H9 (cell line): ENCODE results near the gene SRRM3. TPM values are rescaled to one million over a fixed set of nuclear protein-coding genes. Genes with fewer than 3 reads are reported as not detected.
A peak's percentile ranks its signal among the peaks of the same experiment; 100 is the strongest.
"Not testable (repeated sequence)": the region's sequence is repeated elsewhere in the genome, so short reads cannot be mapped to it uniquely, and the experiment has no call there.

Experiments used
- DNase-seq: peaks from one replicate; pipeline ENCODE4 v3.0.0-alpha.2; 2017
- H2AFZ ChIP-seq: one replicate; pipeline ENCODE4 v1.6.1; 2013; ENCODE audit warnings: mild to moderate bottlenecking, low read length, control low read depth, moderate library complexity
- H2AK5ac ChIP-seq: 2 replicates; pipeline ENCODE4 v1.6.1; 2013; ENCODE audit warnings: low read length, control low read depth, mixed read lengths; ENCODE audit not compliant: insufficient read length
- H2BK120ac ChIP-seq: one replicate; pipeline ENCODE4 v1.6.1; 2013; ENCODE audit warnings: low read depth, mild to moderate bottlenecking, low read length, control low read depth, inconsistent platforms; ENCODE audit not compliant: poor library complexity, severe bottlenecking
- H2BK12ac ChIP-seq: 2 replicates; pipeline ENCODE4 v1.6.1; 2013; ENCODE audit warnings: low read length, control low read depth, mixed read lengths, low read depth; ENCODE audit not compliant: insufficient read length
- H2BK15ac ChIP-seq: 2 replicates; pipeline ENCODE4 v1.6.1; 2013; ENCODE audit warnings: low read depth, low read length, control low read depth
- H2BK20ac ChIP-seq: one replicate; pipeline ENCODE4 v1.6.1; 2013; ENCODE audit warnings: low read depth, mild to moderate bottlenecking, low read length, control low read depth, inconsistent platforms; ENCODE audit not compliant: poor library complexity, severe bottlenecking
- H2BK5ac ChIP-seq: 2 replicates; pipeline ENCODE4 v1.6.1; 2013; ENCODE audit warnings: low read length, control low read depth, mixed read lengths; ENCODE audit not compliant: insufficient read length
- H3K14ac ChIP-seq: 2 replicates; pipeline ENCODE4 v1.6.1; 2013; ENCODE audit warnings: low read length, control low read depth; ENCODE audit not compliant: insufficient read depth
- H3K18ac ChIP-seq: 2 replicates; pipeline ENCODE4 v1.6.1; 2013; ENCODE audit warnings: low read depth, mild to moderate bottlenecking, mixed read lengths, low read length, control low read depth; ENCODE audit not compliant: insufficient read length
- H3K23ac ChIP-seq: 2 replicates; pipeline ENCODE4 v1.6.1; 2013; ENCODE audit warnings: low read length, control low read depth, mixed read lengths, low read depth; ENCODE audit not compliant: insufficient read length
- H3K23me2 ChIP-seq: 2 replicates; pipeline ENCODE4 v1.6.1; 2013; ENCODE audit warnings: low read depth, mild to moderate bottlenecking, mixed read lengths, low read length, control low read depth; ENCODE audit not compliant: insufficient read length, poor library complexity, severe bottlenecking
- H3K27ac ChIP-seq: 2 replicates; pipeline ENCODE4 v1.5.1; 2013; ENCODE audit warnings: low read length, control low read depth, mixed read lengths, low read depth; ENCODE audit not compliant: insufficient read length
- H3K27me3 ChIP-seq: 2 replicates; pipeline ENCODE4 v1.6.1; 2013; ENCODE audit warnings: low read length, control low read depth, inconsistent platforms; ENCODE audit not compliant: insufficient read depth
- H3K4ac ChIP-seq: 2 replicates; pipeline ENCODE4 v1.6.1; 2013; ENCODE audit warnings: low read depth, mild to moderate bottlenecking, control low read depth, inconsistent platforms, low read length, moderate library complexity
- H3K4me1 ChIP-seq: 2 replicates; pipeline ENCODE4 v1.6.1; 2013; ENCODE audit warnings: low read length, control low read depth, inconsistent platforms; ENCODE audit not compliant: insufficient read depth
- H3K4me2 ChIP-seq: 2 replicates; pipeline ENCODE4 v1.6.1; 2013; ENCODE audit warnings: low read length, control low read depth, mixed read lengths; ENCODE audit not compliant: insufficient read length, insufficient read depth
- H3K56ac ChIP-seq: 2 replicates; pipeline ENCODE4 v1.6.1; 2013; ENCODE audit warnings: low read depth, mild to moderate bottlenecking, mixed read lengths, low read length, control low read depth; ENCODE audit not compliant: insufficient read length
- H3K79me1 ChIP-seq: 2 replicates; pipeline ENCODE4 v1.6.1; 2013; ENCODE audit warnings: low read depth, mild to moderate bottlenecking, moderate library complexity, low read length, control low read depth, inconsistent platforms; ENCODE audit not compliant: insufficient read depth, poor library complexity, severe bottlenecking
- H3K79me2 ChIP-seq: 2 replicates; pipeline ENCODE4 v1.6.1; 2013; ENCODE audit warnings: low read length, control low read depth, inconsistent platforms; ENCODE audit not compliant: insufficient read depth
- H3K9ac ChIP-seq: 2 replicates; pipeline ENCODE4 v1.6.1; 2013; ENCODE audit warnings: low read length, control low read depth, mixed read lengths; ENCODE audit not compliant: insufficient read length; ENCODE audit errors: extremely low read depth
- H3K9me3 ChIP-seq: one replicate; pipeline ENCODE4 v1.6.1; 2013; ENCODE audit warnings: low read depth, low read length, inconsistent platforms; ENCODE audit not compliant: control insufficient read depth
- H3T11ph ChIP-seq: one replicate; pipeline ENCODE4 v1.6.1; 2013; ENCODE audit warnings: mild to moderate bottlenecking, low read length, control low read depth, inconsistent platforms
- H4K20me1 ChIP-seq: one replicate; pipeline ENCODE4 v1.6.1; 2013; ENCODE audit not compliant: control insufficient read depth, insufficient read length, insufficient read depth
- H4K5ac ChIP-seq: 2 replicates; pipeline ENCODE4 v1.6.1; 2013; ENCODE audit warnings: low read depth, mild to moderate bottlenecking, mixed read lengths, low read length, control low read depth; ENCODE audit not compliant: insufficient read length
- H4K8ac ChIP-seq: replicated peaks from 2 replicates; pipeline ENCODE4 v1.6.1; 2013; ENCODE audit warnings: low read length, control low read depth, mixed read lengths, low read depth; ENCODE audit not compliant: insufficient read length
- H4K91ac ChIP-seq: 2 replicates; pipeline ENCODE4 v1.6.1; 2013; ENCODE audit warnings: low read depth, mild to moderate bottlenecking, moderate library complexity, mixed read lengths, low read length, control low read depth; ENCODE audit not compliant: insufficient read length
- H3K27ac Mint-ChIP-seq, 3 experiments: 2 replicates in 2 of 3; 3 replicates in 1 of 3; pipeline ENCODE4 v1.8.0; 2020 to 2021; ENCODE audit warnings: mixed read lengths in 3 of 3, mild to moderate bottlenecking in 1 of 3, moderate library complexity in 1 of 3
- H3K27me3 Mint-ChIP-seq: 2 replicates; pipeline ENCODE4 v1.8.0; 2021; ENCODE audit warnings: low read depth, mild to moderate bottlenecking, moderate library complexity, mixed read lengths
- H3K36me3 Mint-ChIP-seq, 3 experiments: 2 replicates in 2 of 3; 3 replicates in 1 of 3; pipeline ENCODE4 v1.8.0; 2020 to 2021; ENCODE audit warnings: low read depth in 3 of 3, mixed read lengths in 3 of 3; ENCODE audit not compliant: insufficient read depth in 1 of 3
- H3K4me1 Mint-ChIP-seq, 2 experiments: 2 replicates each; pipeline ENCODE4 v1.8.0; 2020; ENCODE audit warnings: mixed read lengths in 2 of 2
- H3K4me3 Mint-ChIP-seq, 2 experiments: 2 replicates in 1 of 2; 3 replicates in 1 of 2; pipeline ENCODE4 v1.8.0; 2020 to 2021; ENCODE audit warnings: mild to moderate bottlenecking in 2 of 2, mixed read lengths in 2 of 2, moderate library complexity in 1 of 2
- H3K9me3 Mint-ChIP-seq, 2 experiments: 2 replicates in 1 of 2; 3 replicates in 1 of 2; pipeline ENCODE4 v1.8.0; 2020; ENCODE audit warnings: mild to moderate bottlenecking in 2 of 2, mixed read lengths in 2 of 2, moderate library complexity in 1 of 2
- CTCF ChIP-seq: fragments of 200-600 bp; sonication (generic); conservative IDR thresholded peaks from 3 replicates; pipeline ENCODE4 v1.8.0; 2021; ENCODE audit warnings: antibody characterized with exemption, mild to moderate bottlenecking
- WGBS: extraction: QIAGEN DNeasy Blood & Tissue Kit; methylation state at CpG from one replicate; pipeline ENCODE4 v1.1.7; 2013; ENCODE audit warnings: missing lambda C conversion rate, low lambda C conversion rate, mixed read lengths; ENCODE audit not compliant: insufficient read length; ENCODE audit errors: extremely low coverage; 5-methylcytosine and 5-hydroxymethylcytosine counted together
- total RNA-seq: library from RNA; stranded (reverse); gene quantifications from 2 replicates; pipeline ENCODE4 v1.2.1, GENCODE V29; 2021

Gene SRRM3
- total RNA-seq, 1 experiment from 2014 or later: 11.0 TPM

GRCh38 chr7:76211216-76211615 lies 9.5 kb downstream of the SRRM3 start:
- H3K36me3 Mint-ChIP-seq: no peaks in the 10 kb centered on the region; a peak in 1 of 7 replicates
- Histone ChIP-seq H3K18ac (no peak overlapping the region), H4K5ac (no peak overlapping the region), H4K20me1 (no peaks in the 10 kb centered on the region), H3K4me1 (no peaks in the 10 kb centered on the region), H3T11ph (no peak overlapping the region), H3K23ac (no peak overlapping the region), H2AK5ac (no peak overlapping the region), H3K79me2 (no peaks in the 10 kb centered on the region), H2BK120ac (no peak overlapping the region), H2BK15ac (no peak overlapping the region), H3K56ac (no peak overlapping the region), H4K91ac (no peak overlapping the region), H3K4ac (no peak overlapping the region), H2BK12ac (no peak overlapping the region), H2BK20ac (no peak overlapping the region), H2AFZ (no peak overlapping the region), H3K9ac (no peak overlapping the region), H3K23me2 (no peaks in the 10 kb centered on the region), H3K14ac (peak overlapping the region; percentile 8; the same call in 1 of the 2 replicates), H3K9me3 (no peaks in the 10 kb centered on the region), H4K8ac (no peak overlapping the region), H3K4me2 (no peak overlapping the region), H2BK5ac (no peak overlapping the region), H3K79me1 (no peaks in the 10 kb centered on the region), H3K27ac (no peak overlapping the region), H3K27me3 (no peaks in the 10 kb centered on the region)
- WGBS: no CpG with 5 or more reads among the region's 11 CpGs
- no peaks in the 10 kb centered on the region for H3K9me3 Mint-ChIP-seq
- TF ChIP-seq CTCF: no peak
- no peak overlapping the region for H3K4me3 Mint-ChIP-seq
- DNase-seq: no peak
- peaks cover 2% of the 10 kb centered on the region for H3K27me3 Mint-ChIP-seq
- peaks cover 3 to 6% of the 10 kb centered on the region in 2 experiments; a peak in 3 of 4 replicates for H3K4me1 Mint-ChIP-seq
- no peak overlapping the region; a peak in 1 of 7 replicates for H3K27ac Mint-ChIP-seq

GRCh38 chr7:76215349-76215748 lies 13.7 kb downstream of the SRRM3 start:
- not testable (repeated sequence) for H4K8ac ChIP-seq, H3K27ac Mint-ChIP-seq, H3K27me3 Mint-ChIP-seq, H3K9me3 ChIP-seq, H3K79me1 ChIP-seq, DNase-seq, H3K4me1 ChIP-seq, H2BK12ac ChIP-seq, H4K20me1 ChIP-seq, H3K4me3 Mint-ChIP-seq, H3K56ac ChIP-seq, H4K91ac ChIP-seq, H3K27ac ChIP-seq, H2AK5ac ChIP-seq, H4K5ac ChIP-seq, H3K9me3 Mint-ChIP-seq, H3K23ac ChIP-seq, H2AFZ ChIP-seq, H2BK15ac ChIP-seq, H3K4me2 ChIP-seq, H2BK120ac ChIP-seq, H3K9ac ChIP-seq, H3K14ac ChIP-seq, H2BK20ac ChIP-seq, H3T11ph ChIP-seq, H3K23me2 ChIP-seq, H3K18ac ChIP-seq, H3K4ac ChIP-seq, H3K79me2 ChIP-seq, H3K27me3 ChIP-seq, H2BK5ac ChIP-seq, H3K36me3 Mint-ChIP-seq
- peaks cover 33 to 42% of the 10 kb centered on the region in 2 experiments for H3K4me1 Mint-ChIP-seq
- no CpG with 5 or more reads among the region's 4 CpGs for WGBS
